ENCODE results near the gene PTBP1. TPM values are rescaled to one million over a fixed set of nuclear protein-coding genes. Genes with fewer than 3 reads are reported as not detected.

Gene PTBP1
- total RNA-seq, 2 donors from 2014 or later, result 284 to 457 TPM

- Histone ChIP-seq H3K36me3 (no peaks in the 10 kb centered on the region), H3K27me3 (no peaks in the 10 kb centered on the region), H3K4me1 (no peaks in the 10 kb centered on the region), H3K4me3 (no peak overlapping the region), H3K9me3 (no peaks in the 10 kb centered on the region), H3K9ac (ENCODE audit: low read depth in 2 of 2, low read length in 2 of 2) (peak overlapping the region in 1 of 2 donors; percentile 19), H3K27ac (peak overlapping the region; percentile 39)
- no peak for DNase-seq
- intact Hi-C loops (cut with DNase I), result no loop called here
- TF ChIP-seq CTCF (IDR thresholded peaks at IDR 0.05), result no peak
Measured at GRCh38 chr19:782878-783668, 14.2 kb upstream of the PTBP1 start.

- H3K4me3 ChIP-seq, result no peak overlapping the region
- no peak overlapping the region for H3K27ac ChIP-seq
- H3K9ac ChIP-seq (ENCODE audit: low read depth in 2 of 2, low read length in 2 of 2), result no peak overlapping the region
- no peak for DNase-seq
- intact Hi-C loops (cut with DNase I), result no loop called here
- TF ChIP-seq CTCF (IDR thresholded peaks at IDR 0.05), result no peak
- no peaks in the 10 kb centered on the region for H3K9me3 ChIP-seq
- no peaks in the 10 kb centered on the region for H3K4me1 ChIP-seq
- no peaks in the 10 kb centered on the region for H3K36me3 ChIP-seq
- H3K27me3 ChIP-seq, result no peaks in the 10 kb centered on the region
Measured at GRCh38 chr19:784541-784940, 12.7 kb upstream of the PTBP1 start.

GRCh38 chr19:787536-787935 is 9.7 kb upstream of the PTBP1 start:
- DNase-seq, result no peak
- intact Hi-C loops (cut with DNase I), result no loop called here
- Histone ChIP-seq H3K9ac (ENCODE audit: low read depth in 2 of 2, low read length in 2 of 2) (no peak overlapping the region), H3K27me3 (no peaks in the 10 kb centered on the region), H3K4me3 (no peak overlapping the region), H3K36me3 (no peaks in the 10 kb centered on the region), H3K4me1 (no peaks in the 10 kb centered on the region), H3K9me3 (no peaks in the 10 kb centered on the region), H3K27ac (no peak overlapping the region)
- TF ChIP-seq CTCF (IDR thresholded peaks at IDR 0.05), result no peak

- TF ChIP-seq CTCF (IDR thresholded peaks at IDR 0.05), result no peak
- H3K4me3 ChIP-seq, result no peak overlapping the region
- H3K4me1 ChIP-seq, result no peaks in the 10 kb centered on the region
- no peak overlapping the region for H3K27ac ChIP-seq
- H3K9me3 ChIP-seq, result no peaks in the 10 kb centered on the region
- H3K36me3 ChIP-seq, result no peaks in the 10 kb centered on the region
- H3K27me3 ChIP-seq, result no peaks in the 10 kb centered on the region
- intact Hi-C loops (cut with DNase I), result no loop called here
- no peak overlapping the region for H3K9ac ChIP-seq (ENCODE audit: low read depth in 2 of 2, low read length in 2 of 2)
- no peak for DNase-seq
Measured at GRCh38 chr19:788686-788982, 8.6 kb upstream of the PTBP1 start.

- H3K9ac ChIP-seq (ENCODE audit: low read depth in 2 of 2, low read length in 2 of 2), result peak overlapping the region in 1 of 2 donors; percentile 2
- peak overlapping the region; percentile 6 for H3K27ac ChIP-seq
- H3K4me3 ChIP-seq, result no peak overlapping the region
- no peaks in the 10 kb centered on the region for H3K36me3 ChIP-seq
- TF ChIP-seq CTCF (IDR thresholded peaks at IDR 0.05), result no peak
- H3K27me3 ChIP-seq, result no peaks in the 10 kb centered on the region
- DNase-seq, result no peak
- no peaks in the 10 kb centered on the region for H3K9me3 ChIP-seq
- intact Hi-C loops (cut with DNase I), result no loop called here
- H3K4me1 ChIP-seq, result no peaks in the 10 kb centered on the region
Measured at GRCh38 chr19:788983-789700, 8.1 kb upstream of the PTBP1 start.

Data from colonic mucosa (tissue), 4 donors.